Muscle layer of duodenum (tissue), 2 donors: ENCODE measurements around the gene SYP.

ENCODE experiments used
- H3K27ac ChIP-seq: one replicate; pipeline ENCODE4 v1.7.0; 2013; ENCODE audit warnings: mild to moderate bottlenecking, low read length
- H3K27me3 ChIP-seq: one replicate; pipeline ENCODE4 v1.7.0; 2013; ENCODE audit warnings: low read depth, mild to moderate bottlenecking, control low read depth, low read length
- H3K36me3 ChIP-seq, 2 donors: one replicate each; pipeline ENCODE4 v1.7.0; 2013; ENCODE audit warnings: low read length in 2 of 2, control low read depth in 1 of 2, mild to moderate bottlenecking in 1 of 2; ENCODE audit not compliant: insufficient read depth in 2 of 2, control insufficient read depth in 1 of 2
- H3K4me1 ChIP-seq, 2 donors: one replicate each; pipeline ENCODE4 v1.7.0; 2013; ENCODE audit warnings: low read length in 2 of 2, mild to moderate bottlenecking in 2 of 2, control low read depth in 1 of 2, moderate library complexity in 1 of 2; ENCODE audit not compliant: insufficient read depth in 2 of 2, control insufficient read depth in 1 of 2
- H3K4me3 ChIP-seq, 2 donors: one replicate each; pipeline ENCODE4 v1.7.0; 2013; ENCODE audit warnings: low read length in 2 of 2, low read depth in 1 of 2, mild to moderate bottlenecking in 1 of 2
- H3K9me3 ChIP-seq, 2 donors: one replicate each; pipeline ENCODE4 v1.7.0; 2013; ENCODE audit warnings: low read length in 2 of 2, control low read depth in 1 of 2, mild to moderate bottlenecking in 1 of 2; ENCODE audit not compliant: control insufficient read depth in 1 of 2
- donor health status: healthy.

Gene SYP

GRCh38 chrX:49233887-49234555 is 34.0 kb upstream of the SYP start:
- peaks cover 0 to 16% of the 10 kb centered on the region in 2 donors for H3K4me1 ChIP-seq
- H3K4me3 ChIP-seq, result peak overlapping the region in 1 of 2 donors; percentile 24
- H3K27ac ChIP-seq, result no peak overlapping the region
- no peaks in the 10 kb centered on the region for H3K9me3 ChIP-seq
- no peaks in the 10 kb centered on the region for H3K36me3 ChIP-seq
- H3K27me3 ChIP-seq, result no peaks in the 10 kb centered on the region

GRCh38 chrX:49233176-49233575 is 33.2 kb upstream of the SYP start, which contains the start of gene CACNA1F:
CACNA1F (minus strand) TSS chrX:49233340; CDS start chrX:49233309, 31 bp downstream.
- H3K27me3 ChIP-seq, result no peaks in the 10 kb centered on the region
- H3K4me1 ChIP-seq, result peaks cover 0 to 16% of the 10 kb centered on the region in 2 donors
- no peaks in the 10 kb centered on the region for H3K36me3 ChIP-seq
- peak within 1 kb of the TSS in 1 of 2 donors; percentile 24 for H3K4me3 ChIP-seq
- H3K9me3 ChIP-seq, result no peaks in the 10 kb centered on the region
- no peak within 1 kb of the TSS for H3K27ac ChIP-seq

- no peaks in the 10 kb centered on the region for H3K27me3 ChIP-seq
- H3K9me3 ChIP-seq, result no peaks in the 10 kb centered on the region
- no peak overlapping the region for H3K4me3 ChIP-seq
- H3K27ac ChIP-seq, result no peak overlapping the region
- peaks cover 0 to 13% of the 10 kb centered on the region in 2 donors for H3K4me1 ChIP-seq
- H3K36me3 ChIP-seq, result no peaks in the 10 kb centered on the region
Measured at GRCh38 chrX:49232525-49232924, 32.5 kb upstream of the SYP start.

- Histone ChIP-seq H3K4me3 (no peak overlapping the region), H3K27me3 (no peaks in the 10 kb centered on the region), H3K27ac (no peak overlapping the region), H3K4me1 (peaks cover 0 to 6% of the 10 kb centered on the region in 2 donors), H3K36me3 (no peaks in the 10 kb centered on the region), H3K9me3 (no peaks in the 10 kb centered on the region)
Measured at GRCh38 chrX:49231333-49232000, 31.5 kb upstream of the SYP start.

- Histone ChIP-seq H3K4me3 (peak overlapping the region in 1 of 2 donors; percentile 45), H3K9me3 (no peaks in the 10 kb centered on the region), H3K27me3 (no peaks in the 10 kb centered on the region), H3K36me3 (no peaks in the 10 kb centered on the region), H3K27ac (no peak overlapping the region), H3K4me1 (peaks cover 0 to 4% of the 10 kb centered on the region in 2 donors)
Measured at GRCh38 chrX:49230500-49231232, 30.7 kb upstream of the SYP start.

GRCh38 chrX:49228185-49228584 is 28.2 kb upstream of the SYP start:
- Histone ChIP-seq H3K27me3 (no peaks in the 10 kb centered on the region), H3K4me3 (no peak overlapping the region), H3K36me3 (no peaks in the 10 kb centered on the region), H3K27ac (no peak overlapping the region), H3K4me1 (peaks cover 0 to 4% of the 10 kb centered on the region in 2 donors), H3K9me3 (no peaks in the 10 kb centered on the region)

GRCh38 chrX:49227726-49228125 is 27.7 kb upstream of the SYP start:
- no peaks in the 10 kb centered on the region for H3K36me3 ChIP-seq
- H3K27ac ChIP-seq, result no peak overlapping the region
- H3K9me3 ChIP-seq, result no peaks in the 10 kb centered on the region
- peaks cover 0 to 4% of the 10 kb centered on the region in 2 donors for H3K4me1 ChIP-seq
- no peaks in the 10 kb centered on the region for H3K27me3 ChIP-seq
- H3K4me3 ChIP-seq, result no peak overlapping the region

GRCh38 chrX:49226946-49227345 is 27.0 kb upstream of the SYP start:
- H3K4me3 ChIP-seq, result no peak overlapping the region
- no peak overlapping the region for H3K27ac ChIP-seq
- peaks cover 0 to 4% of the 10 kb centered on the region in 2 donors for H3K4me1 ChIP-seq
- H3K36me3 ChIP-seq, result no peaks in the 10 kb centered on the region
- H3K9me3 ChIP-seq, result no peaks in the 10 kb centered on the region
- H3K27me3 ChIP-seq, result no peaks in the 10 kb centered on the region

- no peaks in the 10 kb centered on the region for H3K9me3 ChIP-seq
- H3K4me3 ChIP-seq, result no peak overlapping the region
- no peaks in the 10 kb centered on the region for H3K36me3 ChIP-seq
- peaks cover 0 to 1% of the 10 kb centered on the region in 2 donors for H3K4me1 ChIP-seq
- no peak overlapping the region for H3K27ac ChIP-seq
- H3K27me3 ChIP-seq, result no peaks in the 10 kb centered on the region
Measured at GRCh38 chrX:49225858-49226257, 25.9 kb upstream of the SYP start.

- Histone ChIP-seq H3K4me1 (no peaks in the 10 kb centered on the region), H3K9me3 (no peaks in the 10 kb centered on the region), H3K27ac (no peak overlapping the region), H3K4me3 (no peak overlapping the region), H3K36me3 (no peaks in the 10 kb centered on the region), H3K27me3 (no peaks in the 10 kb centered on the region)
Measured at GRCh38 chrX:49221868-49222267, 21.9 kb upstream of the SYP start.

GRCh38 chrX:49220100-49220499 is 20.1 kb upstream of the SYP start:
- no peak overlapping the region for H3K4me3 ChIP-seq
- H3K9me3 ChIP-seq, result no peaks in the 10 kb centered on the region
- no peaks in the 10 kb centered on the region for H3K36me3 ChIP-seq
- H3K27me3 ChIP-seq, result no peaks in the 10 kb centered on the region
- no peak overlapping the region for H3K27ac ChIP-seq
- no peaks in the 10 kb centered on the region for H3K4me1 ChIP-seq
